Stomach (tissue), 4 donors: Measurements from ENCODE around the gene CHST12.

Experiments used
- CTCF ChIP-seq, 7 experiments: fragments of 450-650 bp in 4 of 7; fragments of 200-600 bp in 3 of 7; sonication (generic) in 3 of 7; IDR thresholded peaks; one replicate each; pipeline ENCODE4 v1.5.1; 2016 to 2019; ENCODE audit warnings: antibody characterized with exemption in 7 of 7, control low read depth in 2 of 7, mild to moderate bottlenecking in 1 of 7
- POLR2A ChIP-seq, 4 donors: fragments of 450-650 bp; IDR thresholded peaks; one replicate each; pipeline ENCODE4 v1.6.1; 2016; ENCODE audit warnings: antibody characterized with exemption in 4 of 4, control low read depth in 2 of 4, mild to moderate bottlenecking in 1 of 4, moderate library complexity in 1 of 4

- no peak for TF ChIP-seq CTCF (IDR thresholded peaks at IDR 0.05)
- no peak for TF ChIP-seq POLR2A (IDR thresholded peaks at IDR 0.05)
These were observed 21.4 kb upstream of the CHST12 start for GRCh38 chr7:2381881-2382509.
